Heart left ventricle (tissue), 13 donors: ENCODE data around the gene RBMS3.

Source experiments
- POLR2A ChIP-seq, 2 donors: fragments of 450-650 bp; IDR thresholded peaks; one replicate each; pipeline ENCODE4 v1.6.1; 2017; ENCODE audit warnings: antibody characterized with exemption in 2 of 2, mild to moderate bottlenecking in 2 of 2, moderate library complexity in 2 of 2
- TF ChIP-seq, protein P1 (sequence below), 12 donors: fragments of 200-600 bp; sonication (generic) in 4 of 12; IDR thresholded peaks; one replicate each; pipeline versions ENCODE4 v1.5.0 to v1.8.0; 2018 to 2022; ENCODE audit warnings: antibody characterized with exemption in 12 of 12, mild to moderate bottlenecking in 5 of 12
- donor health status: ischemic (EF 13 %, LVEDD 7.1; RV severe dilation, severe dysfunction).
- donor health status: DM: no; HTN: yes; CAD: no.
- donor health status: DM: no; HTN: no; CAD: no.
- donor health status: ischemic (EF 25% LVEDD 6.9; RV normal size, moderate dysfunction).
- donor health status: ischemic (EF 25% LVEDD 5.7; RV mildly dilated, moderate dysfunction).
- donor health status: ischemic (EF 35%, LVEDD 5.7; RV mildly dilated, moderate dysfunction).
- donor health status: nonischemic (EF 11% LVEDD 7.7; RV severe dilation, severe dysfunction).
- donor health status: DM: yes; HTN: yes; CAD: no.
- donor health status: PGD.
- donor health status: ischemic (EF 29% LVEDD 5.4; RV normal size, mild dysfunction).
- donor health status: nonischemic (EF 23%, LVEDD 6.1; RV moderate dilation, normal function).

DNA sequence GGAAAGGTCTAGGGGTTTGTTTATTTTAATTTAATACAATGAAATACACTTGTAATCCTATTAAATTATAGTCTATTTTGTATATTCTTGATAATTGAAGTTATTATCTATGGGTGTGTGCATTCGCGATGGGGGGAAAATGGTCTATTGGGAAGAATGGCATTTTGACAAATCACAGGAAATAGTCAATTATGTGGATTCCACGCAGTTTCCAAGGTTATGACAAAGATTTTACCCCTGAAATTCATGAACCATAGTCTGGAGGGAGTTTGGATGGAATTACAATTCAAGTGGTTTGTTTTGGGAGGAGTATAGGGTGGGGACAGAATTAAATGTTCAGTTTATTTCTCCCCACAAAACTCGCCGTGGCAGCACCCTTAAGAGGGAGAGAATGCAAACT lies 66.5 kb downstream of the RBMS3 start:
- TF ChIP-seq, protein P1, sequence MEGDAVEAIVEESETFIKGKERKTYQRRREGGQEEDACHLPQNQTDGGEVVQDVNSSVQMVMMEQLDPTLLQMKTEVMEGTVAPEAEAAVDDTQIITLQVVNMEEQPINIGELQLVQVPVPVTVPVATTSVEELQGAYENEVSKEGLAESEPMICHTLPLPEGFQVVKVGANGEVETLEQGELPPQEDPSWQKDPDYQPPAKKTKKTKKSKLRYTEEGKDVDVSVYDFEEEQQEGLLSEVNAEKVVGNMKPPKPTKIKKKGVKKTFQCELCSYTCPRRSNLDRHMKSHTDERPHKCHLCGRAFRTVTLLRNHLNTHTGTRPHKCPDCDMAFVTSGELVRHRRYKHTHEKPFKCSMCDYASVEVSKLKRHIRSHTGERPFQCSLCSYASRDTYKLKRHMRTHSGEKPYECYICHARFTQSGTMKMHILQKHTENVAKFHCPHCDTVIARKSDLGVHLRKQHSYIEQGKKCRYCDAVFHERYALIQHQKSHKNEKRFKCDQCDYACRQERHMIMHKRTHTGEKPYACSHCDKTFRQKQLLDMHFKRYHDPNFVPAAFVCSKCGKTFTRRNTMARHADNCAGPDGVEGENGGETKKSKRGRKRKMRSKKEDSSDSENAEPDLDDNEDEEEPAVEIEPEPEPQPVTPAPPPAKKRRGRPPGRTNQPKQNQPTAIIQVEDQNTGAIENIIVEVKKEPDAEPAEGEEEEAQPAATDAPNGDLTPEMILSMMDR (IDR thresholded peaks at IDR 0.05) = no peak
- no peak for TF ChIP-seq POLR2A (IDR thresholded peaks at IDR 0.05)
